ENCODE data around the gene PLCG2.

The PLCG2 gene

GRCh38 chr16:81832801-81833547, 53.9 kb downstream of the PLCG2 start:
- no peak for ATAC-seq
- TF ChIP-seq ZNF8 (CRISPR knock-in tag; IDR thresholded peaks at IDR 0.05) (no peak), ZNF70 (CRISPR knock-in tag; IDR thresholded peaks at IDR 0.05) (no peak), TSHZ2 (CRISPR knock-in tag; IDR thresholded peaks at IDR 0.05) (no peak), ZFP3 (CRISPR knock-in tag; IDR thresholded peaks at IDR 0.05) (no peak), ZC3H10 (CRISPR knock-in tag; IDR thresholded peaks at IDR 0.05) (no peak), BACH2 (CRISPR knock-in tag; IDR thresholded peaks at IDR 0.05; ENCODE audit: borderline replicate concordance) (no peak), CREB5 (CRISPR knock-in tag; IDR thresholded peaks at IDR 0.05; ENCODE audit: low read depth) (no peak), ISL1 (CRISPR knock-in tag; IDR thresholded peaks at IDR 0.05) (no peak), SNAI2 (CRISPR knock-in tag; IDR thresholded peaks at IDR 0.05) (no peak), PATZ1 (CRISPR knock-in tag; IDR thresholded peaks at IDR 0.05; ENCODE audit: borderline replicate concordance) (no peak), POU6F1 (CRISPR knock-in tag; IDR thresholded peaks at IDR 0.05; ENCODE audit: borderline replicate concordance, low read depth) (no peak), ESRRG (CRISPR knock-in tag; IDR thresholded peaks at IDR 0.05) (no peak), TOX (CRISPR knock-in tag; IDR thresholded peaks at IDR 0.05; ENCODE audit: borderline replicate concordance) (no peak), RARB (CRISPR knock-in tag; IDR thresholded peaks at IDR 0.05) (no peak), TCF4 (CRISPR knock-in tag; IDR thresholded peaks at IDR 0.05; ENCODE audit: borderline replicate concordance) (no peak), ZNF565 (CRISPR knock-in tag; conservative IDR thresholded peaks at IDR 0.05; ENCODE audit: low read depth) (no peak)

- TF ChIP-seq TSHZ2 (CRISPR knock-in tag; IDR thresholded peaks at IDR 0.05), result no peak
- TF ChIP-seq POU6F1 (CRISPR knock-in tag; IDR thresholded peaks at IDR 0.05; ENCODE audit: borderline replicate concordance, low read depth), result no peak
- no peak for TF ChIP-seq GLIS3 (CRISPR knock-in tag; IDR thresholded peaks at IDR 0.05)
- no peak for TF ChIP-seq ZNF565 (CRISPR knock-in tag; conservative IDR thresholded peaks at IDR 0.05; ENCODE audit: low read depth)
- no peak for TF ChIP-seq CREB5 (CRISPR knock-in tag; IDR thresholded peaks at IDR 0.05; ENCODE audit: low read depth)
- ATAC-seq, result no peak
These were observed 54.7 kb downstream of the PLCG2 start for GRCh38 chr16:81833751-81834150.
